22Rv1 (cell line): Measurements from ENCODE around the gene CCDC160.

Experiments used
- CTCF ChIP-seq: fragments of 450-650 bp; IDR thresholded peaks from 2 replicates; pipeline ENCODE4 v1.5.1; 2017; ENCODE audit warnings: mild to moderate bottlenecking
- ZFX ChIP-seq: fragments of 450-650 bp; IDR thresholded peaks from 2 replicates; pipeline ENCODE4 v1.6.1; 2017; ENCODE audit warnings: antibody characterized with exemption, borderline replicate concordance

DNA sequence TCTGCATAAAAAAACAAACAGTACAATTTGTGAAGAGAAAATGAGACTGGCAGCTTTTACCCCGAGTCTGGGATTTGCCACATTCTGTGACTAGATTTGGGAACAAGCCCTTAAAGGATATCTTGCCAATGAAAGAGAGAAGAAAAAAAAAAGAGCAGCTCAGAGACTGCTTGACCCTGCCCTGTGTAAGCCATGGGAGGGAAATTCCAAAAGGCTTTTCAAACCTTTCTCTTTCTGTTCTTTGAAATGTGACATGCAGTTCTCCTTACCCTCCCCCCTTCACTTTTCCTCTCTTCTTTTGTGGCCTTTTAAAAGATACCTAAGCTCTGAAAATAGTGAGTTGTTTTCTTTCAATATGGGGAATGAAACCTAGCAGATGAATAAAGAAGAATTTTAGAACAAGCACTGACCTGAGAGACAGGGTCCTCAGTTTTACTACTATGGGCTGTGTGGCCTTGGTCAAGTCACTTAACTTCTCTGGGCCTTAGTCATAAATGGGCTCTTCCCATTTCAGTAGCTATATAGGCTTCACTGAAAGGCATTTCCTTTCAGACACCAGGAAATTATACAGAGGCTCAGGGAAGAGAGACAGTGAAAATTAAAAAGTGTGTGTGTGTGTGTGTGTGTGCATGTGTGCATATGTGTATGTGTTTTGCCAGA, 5.1 kb downstream of the CCDC160 start:
- no peak for TF ChIP-seq CTCF
- TF ChIP-seq ZFX: no peak
